Tibial nerve (tissue), 4 donors: ENCODE measurements around the gene LRRIQ3.

Source experiments
- CTCF ChIP-seq, 5 experiments: fragments of 200-600 bp in 3 of 5; fragments of 450-650 bp in 2 of 5; sonication (generic) in 3 of 5; IDR thresholded peaks; one replicate each; pipeline ENCODE4 v1.5.1; 2016 to 2019; ENCODE audit warnings: antibody characterized with exemption in 5 of 5, mild to moderate bottlenecking in 3 of 5, moderate library complexity in 2 of 5
- EP300 ChIP-seq, 2 donors: sonication (generic); formaldehyde crosslinking; IDR thresholded peaks; one replicate each; pipeline ENCODE4 v1.6.1; 2017; ENCODE audit warnings: antibody characterized with exemption in 2 of 2, mild to moderate bottlenecking in 1 of 2
- POLR2A ChIP-seq, 2 donors: fragments of 450-650 bp; IDR thresholded peaks; one replicate each; pipeline ENCODE4 v1.6.1; 2017; ENCODE audit warnings: antibody characterized with exemption in 2 of 2, mild to moderate bottlenecking in 2 of 2, moderate library complexity in 2 of 2

DNA sequence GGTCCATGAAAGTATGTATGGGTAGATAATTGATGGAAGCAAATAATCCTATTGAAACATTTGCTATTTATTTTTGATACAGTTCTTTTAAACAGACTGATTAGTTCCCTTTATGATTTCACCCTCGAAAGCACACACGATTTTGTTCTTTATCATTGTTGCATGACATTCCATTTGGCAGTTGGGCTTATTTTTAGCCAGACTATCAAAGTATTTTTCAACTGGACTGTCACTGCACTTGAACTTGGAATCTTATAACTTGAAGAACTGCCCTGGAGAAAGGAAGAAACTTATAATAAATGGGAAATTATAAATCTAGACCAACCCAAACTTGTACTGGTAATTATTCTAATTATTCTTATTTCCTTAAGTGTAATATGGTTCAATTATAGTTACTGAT lies 37.2 kb upstream of the LRRIQ3 start, which contains the start of gene TNNI3K:
- no peak for TF ChIP-seq CTCF (IDR thresholded peaks at IDR 0.05)
- no peak for TF ChIP-seq POLR2A (IDR thresholded peaks at IDR 0.05)
- TF ChIP-seq EP300 (IDR thresholded peaks at IDR 0.05): no peak
